ENCODE results near the gene PAX2.

Gene PAX2

DNA sequence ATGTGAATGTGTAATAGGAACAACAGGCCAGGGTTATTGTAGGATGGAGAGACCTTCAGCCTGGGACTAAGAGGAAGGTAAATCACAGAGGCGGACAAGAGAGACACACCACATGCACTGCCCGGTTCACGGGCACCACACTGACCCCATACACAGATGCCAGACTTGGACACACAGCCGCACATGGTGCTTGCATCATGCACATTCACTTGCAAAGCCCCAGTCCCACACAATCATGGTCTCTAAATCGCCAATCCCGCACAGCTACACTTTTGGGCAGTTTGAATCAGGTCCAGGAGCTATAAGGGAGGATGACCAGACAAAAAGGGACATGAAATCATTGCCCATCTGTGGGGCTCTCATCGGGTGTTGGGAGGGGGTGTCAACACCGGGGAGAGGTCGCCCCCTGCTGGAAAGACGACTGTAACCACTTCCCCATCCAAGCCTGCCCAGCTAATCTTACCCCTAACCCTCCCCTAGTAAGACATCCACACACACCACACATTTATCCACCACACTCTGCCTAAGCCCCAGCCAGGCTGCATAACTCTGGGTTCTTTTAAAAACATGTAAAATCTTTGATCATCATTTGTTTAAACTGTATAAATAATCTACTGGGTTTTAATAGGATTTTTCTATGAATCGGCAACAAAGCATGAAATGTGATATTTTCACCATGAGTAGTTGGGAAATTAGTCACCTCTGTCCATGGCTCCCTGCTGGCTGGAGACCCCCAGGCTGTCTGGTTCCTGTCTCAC, 126.8 kb downstream of the PAX2 start:
- Mint-ChIP-seq H3K27me3 (peaks cover 25% of the 10 kb centered on the region), H3K4me3 (no peak overlapping the region)
- intact Hi-C loops (cut with micrococcal nuclease): loop anchor here (5.0 kb wide), 1 partner anchor 310 kb away; no protein-coding TSS in a partner anchor

GRCh38 chr10:100873146-100873826, 127.9 kb downstream of the PAX2 start:
- H3K4me3 Mint-ChIP-seq: no peak overlapping the region
- H3K4me1 Mint-ChIP-seq (ENCODE audit: low read depth): no peaks in the 10 kb centered on the region
- H3K9me3 Mint-ChIP-seq: no peaks in the 10 kb centered on the region
- no peaks in the 10 kb centered on the region for H3K36me3 Mint-ChIP-seq (ENCODE audit: low read depth)
- H3K27ac Mint-ChIP-seq: no peak overlapping the region
- H3K27me3 Mint-ChIP-seq: peaks cover 24% of the 10 kb centered on the region
- intact Hi-C loops (cut with micrococcal nuclease): loop anchor here (5.0 kb wide), 1 partner anchor 311 kb away; no protein-coding TSS in a partner anchor

More for the DNA sequence above, 126.8 kb downstream of the PAX2 start:
- H3K9me3 Mint-ChIP-seq: no peaks in the 10 kb centered on the region
- no peaks in the 10 kb centered on the region for H3K4me1 Mint-ChIP-seq (ENCODE audit: low read depth)
- H3K27ac Mint-ChIP-seq: no peak overlapping the region
- H3K36me3 Mint-ChIP-seq (ENCODE audit: low read depth): no peaks in the 10 kb centered on the region

DNA sequence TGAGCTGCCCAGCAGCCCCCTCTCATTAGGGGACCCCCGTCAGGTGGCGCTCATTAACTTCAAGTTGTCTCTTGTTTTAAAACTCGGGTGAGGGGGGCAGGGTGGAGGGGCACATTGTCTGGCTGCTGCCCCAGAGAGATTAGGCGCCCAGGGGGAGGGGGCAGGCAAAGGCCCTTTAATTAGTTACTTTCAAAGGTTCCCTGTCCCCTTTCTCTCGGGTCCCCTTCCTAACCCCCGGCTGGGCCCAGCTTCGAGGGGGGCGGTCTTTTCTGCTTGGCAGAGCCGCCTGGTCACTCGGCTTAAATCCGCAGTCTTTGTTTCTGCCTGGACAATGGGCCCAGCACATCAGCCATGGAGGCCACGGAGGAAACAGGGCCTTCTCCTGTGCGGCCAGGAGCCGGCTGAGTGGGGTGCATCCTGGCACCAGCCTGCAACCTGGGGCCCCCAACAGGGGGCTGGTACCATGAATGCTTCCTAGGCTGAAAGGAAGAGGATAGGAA, 128.5 kb downstream of the PAX2 start:
- Mint-ChIP-seq H3K27ac (no peak overlapping the region), H3K27me3 (peaks cover 24% of the 10 kb centered on the region), H3K36me3 (ENCODE audit: low read depth) (no peaks in the 10 kb centered on the region), H3K4me3 (no peak overlapping the region), H3K9me3 (no peaks in the 10 kb centered on the region), H3K4me1 (ENCODE audit: low read depth) (no peaks in the 10 kb centered on the region)
- intact Hi-C loops (cut with micrococcal nuclease): loop anchor here (5.0 kb wide), 1 partner anchor 312 kb away; no protein-coding TSS in a partner anchor

DNA sequence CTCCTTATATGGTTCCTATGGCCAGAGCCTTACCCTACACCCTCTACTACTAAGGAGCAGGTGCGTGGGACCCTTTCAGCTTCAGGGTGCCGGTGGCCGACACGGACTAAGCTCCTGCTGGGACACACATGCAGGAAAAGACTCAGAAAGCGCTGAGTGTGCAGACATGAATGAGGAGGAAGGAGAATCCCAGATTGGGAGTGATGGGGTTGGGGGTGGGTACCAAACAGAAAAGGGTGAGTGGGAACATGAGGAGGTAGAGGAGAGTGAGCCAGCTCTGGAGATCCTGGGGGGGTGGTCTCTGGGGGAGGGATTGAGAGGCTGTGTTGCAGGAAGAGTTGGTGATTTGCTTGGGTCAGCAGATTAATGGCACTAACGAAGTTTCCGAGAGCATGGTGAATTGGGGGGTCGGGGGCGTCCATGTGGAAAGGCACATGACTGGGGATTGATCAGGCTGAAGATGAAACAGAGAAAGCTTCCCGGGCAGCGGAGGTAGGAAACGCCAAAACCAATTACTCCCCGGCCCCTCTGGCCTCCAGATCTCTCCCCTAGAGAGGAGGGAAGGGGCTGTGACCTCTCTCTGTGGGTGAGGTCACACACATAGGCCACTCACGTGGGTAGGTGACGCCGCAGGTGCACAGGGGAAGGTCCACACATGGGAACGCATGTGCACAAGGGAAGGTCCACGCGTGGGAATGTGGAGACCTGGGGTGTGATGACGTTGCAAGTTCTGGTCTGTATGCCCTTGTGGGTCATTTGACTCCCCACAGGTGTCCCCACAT, 129.5 kb downstream of the PAX2 start:
- Mint-ChIP-seq H3K4me1 (ENCODE audit: low read depth) (no peaks in the 10 kb centered on the region), H3K9me3 (no peaks in the 10 kb centered on the region), H3K27ac (no peak overlapping the region), H3K27me3 (peaks cover 29% of the 10 kb centered on the region), H3K36me3 (ENCODE audit: low read depth) (no peaks in the 10 kb centered on the region), H3K4me3 (no peak overlapping the region)
- intact Hi-C loops (cut with micrococcal nuclease): loop anchor here (5.0 kb wide), 1 partner anchor 313 kb away; no protein-coding TSS in a partner anchor

DNA sequence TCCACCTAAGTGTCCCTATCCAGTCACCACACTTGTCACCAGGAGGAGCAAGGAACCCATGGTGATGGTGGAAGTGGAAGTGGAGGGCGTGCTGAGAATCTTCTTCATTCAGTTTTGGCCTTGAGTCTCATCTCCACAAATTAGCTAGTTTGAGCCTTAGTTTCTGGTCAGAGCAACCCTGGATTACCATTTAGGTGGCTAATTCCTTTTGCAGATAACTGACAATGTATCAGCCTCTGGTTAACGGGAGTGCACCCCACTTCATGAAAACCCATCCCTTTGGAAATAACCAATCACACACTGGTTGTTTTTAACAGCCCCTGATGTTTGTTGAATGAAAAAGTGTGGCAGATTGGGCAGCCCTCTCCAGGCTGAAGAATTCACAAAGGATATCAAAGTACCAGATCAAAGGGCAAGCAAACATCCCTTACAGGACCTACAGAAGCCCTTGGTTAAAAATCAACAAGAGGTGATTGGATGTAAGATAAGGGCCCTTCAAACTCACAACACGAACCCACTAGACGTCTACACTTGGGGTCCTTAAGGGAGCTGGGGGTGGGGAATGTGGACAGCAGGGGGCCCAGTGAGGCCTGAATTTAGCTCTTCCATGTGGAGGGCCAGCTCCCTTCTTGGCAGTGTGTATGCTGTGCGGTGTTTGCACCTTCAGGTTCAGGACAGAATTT, 130.2 kb downstream of the PAX2 start:
- Mint-ChIP-seq H3K36me3 (ENCODE audit: low read depth) (no peaks in the 10 kb centered on the region), H3K27me3 (peaks cover 29% of the 10 kb centered on the region), H3K4me3 (no peak overlapping the region), H3K9me3 (no peaks in the 10 kb centered on the region), H3K27ac (no peak overlapping the region), H3K4me1 (ENCODE audit: low read depth) (no peaks in the 10 kb centered on the region)
- intact Hi-C loops (cut with micrococcal nuclease): no loop called here

DNA sequence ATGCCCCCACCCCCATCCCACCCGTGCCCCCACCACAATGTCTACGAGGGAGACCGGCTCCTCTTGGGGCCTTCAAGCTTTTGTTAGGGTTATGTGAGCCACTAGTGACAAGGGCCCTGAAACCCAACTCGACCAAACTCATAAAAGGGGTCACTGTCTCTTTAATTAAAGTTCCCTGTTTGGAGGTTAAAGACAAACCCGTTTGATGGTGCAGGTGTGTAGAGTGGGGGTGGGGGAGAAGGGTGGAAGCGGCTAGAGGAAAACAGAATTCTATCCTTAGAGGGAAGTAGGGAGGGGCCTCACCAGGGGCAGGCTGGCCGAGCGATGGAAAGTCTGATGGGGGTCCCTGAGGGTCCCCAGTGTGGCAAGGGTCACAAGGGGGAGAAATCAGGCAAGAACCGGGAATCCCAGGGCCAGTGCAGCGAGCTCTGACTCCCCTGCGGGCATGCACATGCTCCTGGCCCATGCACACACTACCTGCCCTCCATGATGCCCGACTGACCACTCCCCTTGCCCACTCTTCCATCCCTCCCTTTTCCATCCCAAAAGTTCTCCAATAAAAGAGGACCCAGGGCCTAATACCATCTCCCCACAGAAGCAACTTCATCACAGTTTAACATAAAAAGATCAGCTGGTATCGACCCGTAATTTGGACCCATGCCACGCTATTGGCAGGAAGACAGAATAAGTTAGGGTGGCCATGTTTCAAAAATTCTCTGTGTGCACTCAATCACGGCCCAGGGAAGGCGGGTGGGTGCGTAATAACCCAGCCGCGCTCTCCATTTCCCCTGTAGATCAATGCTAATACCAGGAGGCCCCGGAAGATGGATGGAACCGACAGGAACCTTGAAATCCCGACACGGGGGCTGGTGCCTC, 131.4 kb downstream of the PAX2 start:
- Mint-ChIP-seq H3K4me3 (no peak overlapping the region), H3K27ac (no peak overlapping the region), H3K9me3 (no peaks in the 10 kb centered on the region), H3K4me1 (ENCODE audit: low read depth) (no peaks in the 10 kb centered on the region), H3K36me3 (ENCODE audit: low read depth) (no peaks in the 10 kb centered on the region), H3K27me3 (peaks cover 35% of the 10 kb centered on the region)
- intact Hi-C loops (cut with micrococcal nuclease): no loop called here

- H3K27me3 Mint-ChIP-seq: peaks cover 36% of the 10 kb centered on the region
- no peaks in the 10 kb centered on the region for H3K36me3 Mint-ChIP-seq (ENCODE audit: low read depth)
- no peaks in the 10 kb centered on the region for H3K9me3 Mint-ChIP-seq
- H3K4me3 Mint-ChIP-seq: no peak overlapping the region
- H3K4me1 Mint-ChIP-seq (ENCODE audit: low read depth): no peaks in the 10 kb centered on the region
- no peak overlapping the region for H3K27ac Mint-ChIP-seq
- intact Hi-C loops (cut with micrococcal nuclease): no loop called here
Observed at GRCh38 chr10:100877461-100877850, 132.1 kb downstream of the PAX2 start.

GRCh38 chr10:100878291-100878910, 133.0 kb downstream of the PAX2 start:
- H3K36me3 Mint-ChIP-seq (ENCODE audit: low read depth): no peaks in the 10 kb centered on the region
- H3K9me3 Mint-ChIP-seq: no peaks in the 10 kb centered on the region
- H3K27me3 Mint-ChIP-seq: peaks cover 35% of the 10 kb centered on the region
- no peak overlapping the region for H3K27ac Mint-ChIP-seq
- no peak overlapping the region for H3K4me3 Mint-ChIP-seq
- no peaks in the 10 kb centered on the region for H3K4me1 Mint-ChIP-seq (ENCODE audit: low read depth)
- intact Hi-C loops (cut with micrococcal nuclease): no loop called here
